ENCODE data around the gene PLA2G4A. TPM values are rescaled to one million over a fixed set of nuclear protein-coding genes. Genes with fewer than 3 reads are reported as not detected.

The PLA2G4A gene
- total RNA-seq, 2 experiments from 2014 or later = not detected

- H3K9me3 ChIP-seq (ENCODE audit: control insufficient read depth in 1 of 2, insufficient read depth in 1 of 2, low read length in 2 of 2) = no peaks in the 10 kb centered on the region
- H3K27ac ChIP-seq (ENCODE audit: low read depth in 1 of 2, low read length in 2 of 2) = no peak overlapping the region
- H3K36me3 ChIP-seq (ENCODE audit: insufficient read depth, low read length) = no peaks in the 10 kb centered on the region
- POLR2A ChIA-PET = no interaction called here
- Mint-ChIP-seq H3K4me3 (no peak overlapping the region), H3K36me3 (ENCODE audit: low read depth) (no peaks in the 10 kb centered on the region), H3K4me1 (ENCODE audit: low read depth) (no peaks in the 10 kb centered on the region), H3K27me3 (no peaks in the 10 kb centered on the region), H3K9me3 (no peaks in the 10 kb centered on the region), H3K27ac (no peak overlapping the region)
- CTCF ChIA-PET = no interaction called here
- H3K27me3 ChIP-seq (ENCODE audit: control insufficient read depth in 1 of 2, insufficient read depth in 2 of 2, low read length in 2 of 2) = no peaks in the 10 kb centered on the region
- no peak for TF ChIP-seq CTCF (IDR thresholded peaks at IDR 0.05)
- intact Hi-C loops (cut with DNase I, micrococcal nuclease) = no loop called here
- H3K4me1 ChIP-seq (ENCODE audit: insufficient read depth, low read length) = no peaks in the 10 kb centered on the region
- ATAC-seq (ENCODE audit: poor library complexity) (no peak), DNase-seq (peak in 3 of 14 experiments; percentile 2 to 16 (median 10))
- no peak overlapping the region for H3K4me3 ChIP-seq (ENCODE audit: low read length)
Measured at GRCh38 chr1:186978596-186979556, 150.1 kb downstream of the PLA2G4A start.

- H3K4me1 ChIP-seq (ENCODE audit: insufficient read depth, low read length) = no peaks in the 10 kb centered on the region
- no peaks in the 10 kb centered on the region for H3K36me3 ChIP-seq (ENCODE audit: insufficient read depth, low read length)
- intact Hi-C loops (cut with DNase I, micrococcal nuclease) = loop anchor here in 1 of 2 experiments (10.0 kb wide), 3 partner anchors 576 to 1166 kb away; no protein-coding TSS in a partner anchor
- no peak for TF ChIP-seq CTCF (IDR thresholded peaks at IDR 0.05)
- Mint-ChIP-seq H3K4me1 (ENCODE audit: low read depth) (no peaks in the 10 kb centered on the region), H3K27ac (no peak overlapping the region), H3K27me3 (no peaks in the 10 kb centered on the region), H3K4me3 (no peak overlapping the region), H3K9me3 (no peaks in the 10 kb centered on the region), H3K36me3 (ENCODE audit: low read depth) (no peaks in the 10 kb centered on the region)
- no peak overlapping the region for H3K4me3 ChIP-seq (ENCODE audit: low read length)
- H3K27ac ChIP-seq (ENCODE audit: low read depth in 1 of 2, low read length in 2 of 2) = no peak overlapping the region
- DNase-seq = no peak
- no peaks in the 10 kb centered on the region for H3K9me3 ChIP-seq (ENCODE audit: control insufficient read depth in 1 of 2, insufficient read depth in 1 of 2, low read length in 2 of 2)
- no peak for ATAC-seq (ENCODE audit: poor library complexity)
- ChIA-PET POLR2A (no interaction called here), CTCF (no interaction called here)
- H3K27me3 ChIP-seq (ENCODE audit: control insufficient read depth in 1 of 2, insufficient read depth in 2 of 2, low read length in 2 of 2) = no peaks in the 10 kb centered on the region
Measured at GRCh38 chr1:186980400-186980799, 151.7 kb downstream of the PLA2G4A start.

GRCh38 chr1:186982116-186982515 lies 153.4 kb downstream of the PLA2G4A start:
- H3K9me3 ChIP-seq (ENCODE audit: control insufficient read depth in 1 of 2, insufficient read depth in 1 of 2, low read length in 2 of 2) = no peaks in the 10 kb centered on the region
- ATAC-seq (ENCODE audit: poor library complexity) (no peak), DNase-seq (no peak)
- Mint-ChIP-seq H3K9me3 (no peaks in the 10 kb centered on the region), H3K36me3 (ENCODE audit: low read depth) (no peaks in the 10 kb centered on the region), H3K4me1 (ENCODE audit: low read depth) (no peaks in the 10 kb centered on the region), H3K27ac (no peak overlapping the region), H3K4me3 (no peak overlapping the region), H3K27me3 (no peaks in the 10 kb centered on the region)
- no peak overlapping the region for H3K4me3 ChIP-seq (ENCODE audit: low read length)
- no peaks in the 10 kb centered on the region for H3K4me1 ChIP-seq (ENCODE audit: insufficient read depth, low read length)
- CTCF ChIA-PET = no interaction called here
- POLR2A ChIA-PET = no interaction called here
- H3K36me3 ChIP-seq (ENCODE audit: insufficient read depth, low read length) = no peaks in the 10 kb centered on the region
- no peak overlapping the region for H3K27ac ChIP-seq (ENCODE audit: low read depth in 1 of 2, low read length in 2 of 2)
- TF ChIP-seq CTCF (IDR thresholded peaks at IDR 0.05) = no peak
- H3K27me3 ChIP-seq (ENCODE audit: control insufficient read depth in 1 of 2, insufficient read depth in 2 of 2, low read length in 2 of 2) = no peaks in the 10 kb centered on the region
- intact Hi-C loops (cut with DNase I, micrococcal nuclease) = loop anchor here in 1 of 2 experiments (10.0 kb wide), 3 partner anchors 577 to 1167 kb away; no protein-coding TSS in a partner anchor

Measured in CD4-positive, alpha-beta T cell (primary cell).